Activated CD8-positive, alpha-beta T cell treated with anti-CD3 and anti-CD28 coated beads for 36 hours (primary cell): ENCODE measurements around the gene USHBP1. TPM values are rescaled to one million over a fixed set of nuclear protein-coding genes. Genes with fewer than 3 reads are reported as not detected.

Source experiments
- ATAC-seq: fragments of 200-7000 bp; cut with Tn5 transposase; one replicate; pipeline ENCODE4 v1.10.0; 2021; ENCODE audit warnings: mild to moderate bottlenecking, moderate library complexity
- CTCF ChIA-PET: fragments of 350-600 bp; sonication (Branson Sonifier 250); formaldehyde crosslinking; loops from one replicate; lab custom pipeline; 2021; ENCODE audit warnings: antibody characterized with exemption; lab: Charles Lee
- POLR2A ChIA-PET: fragments of 350-600 bp; sonication (Branson Sonifier 250); formaldehyde crosslinking; loops from one replicate; lab custom pipeline; 2021; ENCODE audit warnings: antibody characterized with exemption; lab: Charles Lee
- DNase-seq: peaks from one replicate; pipeline ENCODE4 v3.0.0-alpha.2; 2020
- H3K27ac Mint-ChIP-seq: one replicate; pipeline ENCODE4 v1.8.0; 2021; ENCODE audit warnings: mild to moderate bottlenecking, mixed read lengths
- H3K27me3 Mint-ChIP-seq: one replicate; pipeline ENCODE4 v1.8.0; 2021; ENCODE audit warnings: mixed read lengths
- H3K36me3 Mint-ChIP-seq: one replicate; pipeline ENCODE4 v1.8.0; 2021; ENCODE audit warnings: low read depth, mixed read lengths
- H3K4me1 Mint-ChIP-seq: one replicate; pipeline ENCODE4 v1.8.0; 2021; ENCODE audit warnings: low read depth, mixed read lengths
- H3K4me3 Mint-ChIP-seq: one replicate; pipeline ENCODE4 v1.8.0; 2021; ENCODE audit warnings: mild to moderate bottlenecking, moderate library complexity, mixed read lengths
- H3K9me3 Mint-ChIP-seq: one replicate; pipeline ENCODE4 v1.8.0; 2021; ENCODE audit warnings: mixed read lengths
- intact Hi-C: fragments of 100-400 bp; cut with micrococcal nuclease; formaldehyde crosslinking; loops from one replicate; pipeline ENCODE4 v1.10.0; 2022
- total RNA-seq, 2 experiments: library from RNA; stranded (reverse); gene quantifications; one replicate each; pipeline ENCODE4 v1.2.3, GENCODE V29; 2021
- TF ChIP-seq, protein P1 (sequence below): fragments of 200-600 bp; IDR thresholded peaks from one replicate; pipeline ENCODE4 v1.8.0; 2022; ENCODE audit warnings: antibody characterized with exemption, mild to moderate bottlenecking

The USHBP1 gene
- total RNA-seq, 2 experiments from 2014 or later, result 0.29 TPM; not detected in 1

DNA sequence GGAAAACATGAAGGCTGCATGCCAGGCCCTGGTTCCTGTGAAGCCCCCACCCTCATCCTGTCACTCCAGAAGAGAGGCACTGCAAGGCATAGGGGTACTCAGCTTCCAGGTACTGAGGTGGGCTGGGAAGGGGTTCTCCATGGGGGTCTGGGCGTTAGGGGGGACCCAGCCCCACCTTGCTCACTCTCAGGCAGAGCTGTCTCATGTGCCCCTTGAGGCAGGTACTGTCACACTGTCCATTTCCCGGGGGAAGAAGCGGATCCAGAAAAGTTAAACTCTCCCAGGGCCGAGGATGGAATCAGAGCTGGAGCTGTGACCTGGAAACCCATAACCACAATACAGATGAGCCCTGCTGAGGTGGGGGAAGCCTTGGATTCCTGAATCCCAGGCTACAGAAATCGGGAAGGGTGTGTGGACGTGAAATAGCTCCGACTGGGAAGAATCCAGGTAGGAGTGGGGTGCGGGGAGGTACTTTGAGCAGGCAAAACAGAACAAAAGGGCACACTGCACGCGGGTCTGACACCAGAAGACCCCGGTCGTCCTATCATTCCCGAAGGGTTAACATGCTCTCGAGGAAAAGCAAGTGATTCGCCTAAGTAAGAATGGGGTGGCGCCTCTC lies 49.9 kb downstream of the USHBP1 start:
- TF ChIP-seq, protein P1, sequence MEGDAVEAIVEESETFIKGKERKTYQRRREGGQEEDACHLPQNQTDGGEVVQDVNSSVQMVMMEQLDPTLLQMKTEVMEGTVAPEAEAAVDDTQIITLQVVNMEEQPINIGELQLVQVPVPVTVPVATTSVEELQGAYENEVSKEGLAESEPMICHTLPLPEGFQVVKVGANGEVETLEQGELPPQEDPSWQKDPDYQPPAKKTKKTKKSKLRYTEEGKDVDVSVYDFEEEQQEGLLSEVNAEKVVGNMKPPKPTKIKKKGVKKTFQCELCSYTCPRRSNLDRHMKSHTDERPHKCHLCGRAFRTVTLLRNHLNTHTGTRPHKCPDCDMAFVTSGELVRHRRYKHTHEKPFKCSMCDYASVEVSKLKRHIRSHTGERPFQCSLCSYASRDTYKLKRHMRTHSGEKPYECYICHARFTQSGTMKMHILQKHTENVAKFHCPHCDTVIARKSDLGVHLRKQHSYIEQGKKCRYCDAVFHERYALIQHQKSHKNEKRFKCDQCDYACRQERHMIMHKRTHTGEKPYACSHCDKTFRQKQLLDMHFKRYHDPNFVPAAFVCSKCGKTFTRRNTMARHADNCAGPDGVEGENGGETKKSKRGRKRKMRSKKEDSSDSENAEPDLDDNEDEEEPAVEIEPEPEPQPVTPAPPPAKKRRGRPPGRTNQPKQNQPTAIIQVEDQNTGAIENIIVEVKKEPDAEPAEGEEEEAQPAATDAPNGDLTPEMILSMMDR, result no peak
- ATAC-seq (no peak), DNase-seq (no peak)
- Mint-ChIP-seq H3K9me3 (no peaks in the 10 kb centered on the region), H3K4me1 (peaks cover 16% of the 10 kb centered on the region), H3K27ac (peak overlapping the region; percentile 97), H3K36me3 (peaks cover 37% of the 10 kb centered on the region), H3K27me3 (no peaks in the 10 kb centered on the region), H3K4me3 (peak overlapping the region; percentile 82)
- ChIA-PET CTCF (interaction anchor here (1.1 to 3.1 kb wide), 5 partner anchors 11 to 68 kb away, joined by 3 to 18 read pairs (median 4); partner anchors contain the start of genes BABAM1 and OCEL1), POLR2A (interaction anchor here (0.7 to 3.1 kb wide), 9 partner anchors 9 to 89 kb away, joined by 3 to 29 read pairs (median 4); partner anchors contain the start of gene OCEL1)
- intact Hi-C loops, result loop anchor here (1.0 kb wide), 1 partner anchor 12 kb away; the partner anchor contains the start of gene OCEL1

DNA sequence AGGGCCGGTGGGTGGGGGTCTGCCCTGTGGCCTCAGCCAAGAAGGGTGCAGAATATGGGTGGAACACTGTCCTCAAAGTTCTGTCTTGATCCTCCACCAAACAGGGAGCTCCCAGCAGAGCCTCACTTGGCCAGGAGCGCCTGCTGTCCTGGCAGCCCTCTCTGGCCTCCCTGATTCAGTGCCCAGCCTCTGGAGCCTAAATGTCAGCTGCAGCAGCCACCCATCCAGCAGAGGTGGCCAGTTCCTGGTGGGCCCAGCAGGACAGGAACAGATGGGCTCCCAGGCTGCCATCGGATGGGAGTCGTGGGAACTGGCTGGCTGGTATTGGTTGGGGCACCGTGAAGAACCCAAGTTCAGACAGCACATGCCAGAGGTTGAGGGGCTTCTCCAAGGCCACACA lies 51.2 kb downstream of the USHBP1 start:
- intact Hi-C loops, result no loop called here
- no peak overlapping the region for H3K27ac Mint-ChIP-seq
- H3K4me3 Mint-ChIP-seq, result no peak overlapping the region
- ChIA-PET POLR2A (interaction anchor here (1.0 to 3.1 kb wide), 2 partner anchors 12 to 23 kb away, joined by 3 to 11 read pairs; no protein-coding TSS in a partner anchor), CTCF (interaction anchor here (3.1 kb wide), 1 partner anchor 22 kb away, joined by 18 read pairs; no protein-coding TSS in a partner anchor)
- H3K36me3 Mint-ChIP-seq, result peaks cover 40% of the 10 kb centered on the region
- H3K27me3 Mint-ChIP-seq, result no peaks in the 10 kb centered on the region
- peaks cover 25% of the 10 kb centered on the region for H3K4me1 Mint-ChIP-seq
- TF ChIP-seq, protein P1, result no peak
- no peak for ATAC-seq
- no peaks in the 10 kb centered on the region for H3K9me3 Mint-ChIP-seq
- DNase-seq, result no peak

DNA sequence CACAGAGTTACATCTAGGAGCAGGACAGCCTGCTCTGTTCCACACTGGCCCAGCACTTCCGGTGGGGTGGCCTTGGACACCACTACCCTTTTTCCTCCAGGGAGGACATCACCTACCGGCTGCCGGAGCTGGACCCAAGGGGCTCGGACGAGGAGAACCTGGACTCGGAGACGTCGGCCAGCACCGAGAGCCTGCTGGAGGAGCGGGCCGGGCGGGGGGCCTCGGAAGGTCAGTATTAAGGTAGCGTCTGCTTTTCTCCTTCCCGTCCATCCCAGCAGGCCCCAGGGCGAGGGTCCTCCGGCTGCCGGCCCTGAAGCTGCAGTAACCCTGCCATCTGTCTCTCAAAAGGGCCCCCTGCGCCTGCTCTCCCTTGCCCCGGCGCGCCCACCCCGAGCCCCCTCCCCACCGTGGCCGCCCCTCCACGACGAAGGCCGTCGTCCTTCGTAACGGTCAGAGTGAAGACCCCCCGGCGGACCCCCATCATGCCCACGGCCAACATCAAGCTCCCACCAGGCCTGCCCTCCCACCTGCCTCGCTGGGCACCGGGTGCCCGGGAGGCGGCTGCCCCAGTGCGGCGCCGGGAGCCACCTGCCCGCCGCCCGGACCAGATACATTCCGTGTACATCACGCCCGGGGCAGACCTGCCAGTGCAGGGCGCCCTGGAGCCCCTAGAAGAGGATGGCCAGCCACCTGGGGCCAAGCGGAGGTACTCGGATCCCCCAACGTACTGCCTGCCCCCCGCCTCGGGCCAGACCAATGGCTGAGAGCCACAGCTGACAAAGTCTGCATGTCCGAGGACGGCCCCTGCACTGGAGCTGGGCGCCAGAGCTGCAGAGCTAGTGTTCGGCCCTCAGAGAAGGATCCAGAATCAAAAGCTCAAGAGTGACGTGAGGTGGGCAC lies 52.7 kb downstream of the USHBP1 start:
- no peak overlapping the region for H3K4me3 Mint-ChIP-seq
- ChIA-PET CTCF (no interaction called here), POLR2A (interaction anchor here (0.8 kb wide), 1 partner anchor 10 kb away, joined by 3 read pairs; no protein-coding TSS in a partner anchor)
- TF ChIP-seq, protein P1, result no peak
- H3K9me3 Mint-ChIP-seq, result no peaks in the 10 kb centered on the region
- ATAC-seq, result no peak
- H3K4me1 Mint-ChIP-seq, result peaks cover 25% of the 10 kb centered on the region
- no peak for DNase-seq
- H3K27me3 Mint-ChIP-seq, result no peaks in the 10 kb centered on the region
- intact Hi-C loops, result no loop called here
- peaks cover 33% of the 10 kb centered on the region for H3K36me3 Mint-ChIP-seq
- no peak overlapping the region for H3K27ac Mint-ChIP-seq

DNA sequence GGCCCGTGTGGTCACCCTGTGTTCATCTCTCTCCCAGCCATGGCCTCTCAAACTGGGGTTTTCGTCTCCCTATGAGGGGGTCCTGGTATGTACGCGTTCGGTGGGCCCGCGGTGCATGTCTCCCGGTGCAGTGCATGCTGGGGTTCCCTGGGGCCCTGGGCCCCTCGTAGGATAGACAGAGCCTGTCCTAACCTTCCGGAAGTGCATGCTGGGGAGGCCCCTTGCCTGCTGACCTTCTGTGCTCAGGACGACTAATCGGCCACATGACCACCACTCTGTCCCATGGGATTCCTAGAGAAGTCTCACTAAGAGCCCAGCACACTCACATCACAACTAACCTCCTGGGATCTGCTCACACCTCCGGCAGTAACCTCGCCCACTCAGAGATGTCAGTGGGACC lies 54.2 kb downstream of the USHBP1 start:
- ChIA-PET POLR2A (no interaction called here), CTCF (interaction anchor here (1.5 to 1.6 kb wide), 2 partner anchors 25 to 28 kb away, joined by 3 to 4 read pairs; no protein-coding TSS in a partner anchor)
- Mint-ChIP-seq H3K36me3 (peaks cover 33% of the 10 kb centered on the region), H3K27ac (no peak overlapping the region), H3K9me3 (no peaks in the 10 kb centered on the region), H3K27me3 (no peaks in the 10 kb centered on the region), H3K4me1 (peaks cover 20% of the 10 kb centered on the region), H3K4me3 (no peak overlapping the region)
- DNase-seq (no peak), ATAC-seq (no peak)
- TF ChIP-seq, protein P1, result no peak
- intact Hi-C loops, result no loop called here
